Neutrophil (primary cell): ENCODE data around the gene UBALD1.

Experiments
- H3K27ac ChIP-seq: fragments of 200-600 bp; sonication (generic); 2 replicates; pipeline ENCODE4 v1.5.1; 2016; ENCODE audit warnings: mild to moderate bottlenecking, moderate library complexity
- H3K27me3 ChIP-seq: fragments of 200-600 bp; sonication (generic); 2 replicates; pipeline ENCODE4 v1.6.0; 2016; ENCODE audit warnings: mild to moderate bottlenecking
- H3K36me3 ChIP-seq: fragments of 200-600 bp; sonication (generic); 2 replicates; pipeline ENCODE4 v1.5.1; 2017
- H3K4me1 ChIP-seq, 2 experiments: fragments of 200-600 bp in 1 of 2; sonication (generic) in 1 of 2; 1 replicate in 1 of 2; 2 replicates in 1 of 2; pipeline versions ENCODE4 v1.5.1 to v1.6.1; 2013 to 2016; ENCODE audit warnings: low read depth in 1 of 2, low read length in 1 of 2, mild to moderate bottlenecking in 1 of 2, moderate library complexity in 1 of 2; ENCODE audit not compliant: control insufficient read depth in 1 of 2, insufficient read depth in 1 of 2
- H3K4me3 ChIP-seq, 2 experiments: fragments of 200-600 bp in 1 of 2; sonication (generic) in 1 of 2; 1 replicate in 1 of 2; 2 replicates in 1 of 2; pipeline ENCODE4 v1.5.1; 2013 to 2016; ENCODE audit warnings: low read depth in 1 of 2, low read length in 1 of 2, mild to moderate bottlenecking in 1 of 2, moderate library complexity in 1 of 2
- H3K9me3 ChIP-seq: fragments of 200-600 bp; sonication (generic); 2 replicates; pipeline ENCODE4 v1.5.1; 2016
- CTCF ChIP-seq: fragments of 200-600 bp; sonication (generic); IDR thresholded peaks from 2 replicates; pipeline ENCODE4 v1.5.1; 2016; ENCODE audit warnings: antibody characterized with exemption

Gene UBALD1

GRCh38 chr16:4616047-4616811, 1.5 kb upstream of the UBALD1 start:
- Histone ChIP-seq H3K27ac (peak overlapping the region; percentile 93), H3K27me3 (no peaks in the 10 kb centered on the region), H3K4me3 (peak overlapping the region; percentile 75 to 76), H3K36me3 (no peaks in the 10 kb centered on the region), H3K4me1 (peaks cover 50 to 51% of the 10 kb centered on the region in 2 experiments), H3K9me3 (no peaks in the 10 kb centered on the region)
- TF ChIP-seq CTCF: peak; percentile 82

GRCh38 chr16:4615384-4616046, 827 bp upstream of the UBALD1 start:
- Histone ChIP-seq H3K36me3 (peaks cover 1% of the 10 kb centered on the region), H3K9me3 (no peaks in the 10 kb centered on the region), H3K4me3 (peak overlapping the region; percentile 75 to 76), H3K27me3 (no peaks in the 10 kb centered on the region), H3K4me1 (peaks cover 50 to 53% of the 10 kb centered on the region in 2 experiments), H3K27ac (peak overlapping the region; percentile 93)
- no peak for TF ChIP-seq CTCF

- TF ChIP-seq CTCF: no peak
- H3K9me3 ChIP-seq: no peaks in the 10 kb centered on the region
- H3K27me3 ChIP-seq: no peaks in the 10 kb centered on the region
- H3K4me1 ChIP-seq: peaks cover 50 to 53% of the 10 kb centered on the region in 2 experiments
- H3K4me3 ChIP-seq: peak overlapping the region; percentile 75 to 76
- peak overlapping the region; percentile 93 for H3K27ac ChIP-seq
- H3K36me3 ChIP-seq: peaks cover 17% of the 10 kb centered on the region
These were observed 785 bp downstream of the UBALD1 start for GRCh38 chr16:4613636-4614570.

GRCh38 chr16:4612977-4613635, 1.6 kb downstream of the UBALD1 start:
- H3K36me3 ChIP-seq: peaks cover 25% of the 10 kb centered on the region
- peaks cover 50 to 53% of the 10 kb centered on the region in 2 experiments for H3K4me1 ChIP-seq
- H3K4me3 ChIP-seq: peak overlapping the region; percentile 75 to 76
- TF ChIP-seq CTCF: no peak
- no peaks in the 10 kb centered on the region for H3K27me3 ChIP-seq
- H3K9me3 ChIP-seq: no peaks in the 10 kb centered on the region
- H3K27ac ChIP-seq: peak overlapping the region; percentile 93

- Histone ChIP-seq H3K4me1 (peaks cover 50 to 53% of the 10 kb centered on the region in 2 experiments), H3K27me3 (no peaks in the 10 kb centered on the region), H3K4me3 (peak overlapping the region in 1 of 2 experiments; percentile 76), H3K27ac (peak overlapping the region; percentile 93), H3K36me3 (peaks cover 31% of the 10 kb centered on the region), H3K9me3 (no peaks in the 10 kb centered on the region)
- no peak for TF ChIP-seq CTCF
These were observed 2.2 kb downstream of the UBALD1 start for GRCh38 chr16:4612474-4612931.
